Measurements from ENCODE around the gene FGD2. TPM values are rescaled to one million over a fixed set of nuclear protein-coding genes. Genes with fewer than 3 reads are reported as not detected.

FGD2 gene
- total and polyA plus RNA-seq, 8 donors, result 0.98 to 13.2 (median 2.8) TPM

DNA sequence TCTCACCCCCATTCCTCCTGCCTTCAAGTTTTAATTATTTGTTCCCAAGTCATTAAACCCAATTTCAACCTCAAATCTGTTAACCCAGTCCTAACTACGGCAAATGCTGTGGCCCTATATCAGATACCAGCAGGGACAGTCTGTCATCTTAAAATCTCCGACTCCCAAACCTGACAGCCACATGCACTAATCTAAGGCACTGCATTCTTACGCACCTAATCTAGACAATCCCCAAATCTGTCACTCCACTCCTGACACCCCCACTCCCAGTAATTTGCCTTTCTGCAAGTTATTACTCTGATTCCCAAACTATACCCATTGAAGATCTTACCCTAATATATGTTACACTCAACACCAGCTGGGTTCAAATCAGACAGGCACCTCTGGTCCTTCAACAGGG, 21.9 kb upstream of the FGD2 start:
- FAIRE-seq, result no peak

GRCh38 chr6:36984581-36985416, 20.7 kb upstream of the FGD2 start:
- Histone ChIP-seq H3K9me3 (no peaks in the 10 kb centered on the region), H3K4me1 (peaks cover 9 to 36% (median 16%) of the 10 kb centered on the region in 3 donors), H3K27ac (peak overlapping the region in 2 of 4 donors; percentile 98 to 99), H3K36me3 (no peaks in the 10 kb centered on the region), H3K27me3 (no peaks in the 10 kb centered on the region), H3K4me3 (peak overlapping the region; percentile 68 to 99 (median 98))
- DNase-seq, result peak in 4 of 6 donors; percentile 41 to 61 (median 52)
- peak in 1 of 4 donors; percentile 11 for ATAC-seq
- FAIRE-seq, result no peak
- TF ChIP-seq, protein P1, sequence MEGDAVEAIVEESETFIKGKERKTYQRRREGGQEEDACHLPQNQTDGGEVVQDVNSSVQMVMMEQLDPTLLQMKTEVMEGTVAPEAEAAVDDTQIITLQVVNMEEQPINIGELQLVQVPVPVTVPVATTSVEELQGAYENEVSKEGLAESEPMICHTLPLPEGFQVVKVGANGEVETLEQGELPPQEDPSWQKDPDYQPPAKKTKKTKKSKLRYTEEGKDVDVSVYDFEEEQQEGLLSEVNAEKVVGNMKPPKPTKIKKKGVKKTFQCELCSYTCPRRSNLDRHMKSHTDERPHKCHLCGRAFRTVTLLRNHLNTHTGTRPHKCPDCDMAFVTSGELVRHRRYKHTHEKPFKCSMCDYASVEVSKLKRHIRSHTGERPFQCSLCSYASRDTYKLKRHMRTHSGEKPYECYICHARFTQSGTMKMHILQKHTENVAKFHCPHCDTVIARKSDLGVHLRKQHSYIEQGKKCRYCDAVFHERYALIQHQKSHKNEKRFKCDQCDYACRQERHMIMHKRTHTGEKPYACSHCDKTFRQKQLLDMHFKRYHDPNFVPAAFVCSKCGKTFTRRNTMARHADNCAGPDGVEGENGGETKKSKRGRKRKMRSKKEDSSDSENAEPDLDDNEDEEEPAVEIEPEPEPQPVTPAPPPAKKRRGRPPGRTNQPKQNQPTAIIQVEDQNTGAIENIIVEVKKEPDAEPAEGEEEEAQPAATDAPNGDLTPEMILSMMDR (IDR thresholded peaks at IDR 0.05), result no peak
- 6% methylated on average over 19 of the region's 19 CpGs for WGBS, 2 donors
- intact Hi-C loops (cut with DNase I), result no loop called here

More for the DNA sequence above, 21.9 kb upstream of the FGD2 start:
- TF ChIP-seq, protein P1 (IDR thresholded peaks at IDR 0.05), result no peak
- 82 to 83% methylated on average over 3 of the region's 3 CpGs for WGBS, 2 donors
- H3K4me1 ChIP-seq, result peaks cover 9 to 42% (median 20%) of the 10 kb centered on the region in 3 donors
- H3K27me3 ChIP-seq, result no peaks in the 10 kb centered on the region
- H3K9me3 ChIP-seq, result no peaks in the 10 kb centered on the region
- intact Hi-C loops (cut with DNase I), result no loop called here
- DNase-seq (no peak), ATAC-seq (no peak)
- H3K36me3 ChIP-seq, result no peaks in the 10 kb centered on the region
- H3K4me3 ChIP-seq, result no peak overlapping the region
- no peak overlapping the region for H3K27ac ChIP-seq

- DNase-seq (peak in 1 of 6 donors; percentile 44), FAIRE-seq (no peak), ATAC-seq (no peak)
- intact Hi-C loops (cut with DNase I), result no loop called here
- Histone ChIP-seq H3K4me1 (peaks cover 9 to 29% (median 10%) of the 10 kb centered on the region in 3 donors), H3K9me3 (no peaks in the 10 kb centered on the region), H3K36me3 (no peaks in the 10 kb centered on the region), H3K4me3 (peak overlapping the region; percentile 68 to 99 (median 98)), H3K27me3 (no peaks in the 10 kb centered on the region), H3K27ac (peak overlapping the region; percentile 94 to 99 (median 96))
- TF ChIP-seq, protein P1 (IDR thresholded peaks at IDR 0.05), result no peak
- WGBS, 2 donors, result 0 to 1% methylated on average over 15 of the region's 15 CpGs
These were observed 20.0 kb upstream of the FGD2 start for GRCh38 chr6:36985417-36985807.

DNA sequence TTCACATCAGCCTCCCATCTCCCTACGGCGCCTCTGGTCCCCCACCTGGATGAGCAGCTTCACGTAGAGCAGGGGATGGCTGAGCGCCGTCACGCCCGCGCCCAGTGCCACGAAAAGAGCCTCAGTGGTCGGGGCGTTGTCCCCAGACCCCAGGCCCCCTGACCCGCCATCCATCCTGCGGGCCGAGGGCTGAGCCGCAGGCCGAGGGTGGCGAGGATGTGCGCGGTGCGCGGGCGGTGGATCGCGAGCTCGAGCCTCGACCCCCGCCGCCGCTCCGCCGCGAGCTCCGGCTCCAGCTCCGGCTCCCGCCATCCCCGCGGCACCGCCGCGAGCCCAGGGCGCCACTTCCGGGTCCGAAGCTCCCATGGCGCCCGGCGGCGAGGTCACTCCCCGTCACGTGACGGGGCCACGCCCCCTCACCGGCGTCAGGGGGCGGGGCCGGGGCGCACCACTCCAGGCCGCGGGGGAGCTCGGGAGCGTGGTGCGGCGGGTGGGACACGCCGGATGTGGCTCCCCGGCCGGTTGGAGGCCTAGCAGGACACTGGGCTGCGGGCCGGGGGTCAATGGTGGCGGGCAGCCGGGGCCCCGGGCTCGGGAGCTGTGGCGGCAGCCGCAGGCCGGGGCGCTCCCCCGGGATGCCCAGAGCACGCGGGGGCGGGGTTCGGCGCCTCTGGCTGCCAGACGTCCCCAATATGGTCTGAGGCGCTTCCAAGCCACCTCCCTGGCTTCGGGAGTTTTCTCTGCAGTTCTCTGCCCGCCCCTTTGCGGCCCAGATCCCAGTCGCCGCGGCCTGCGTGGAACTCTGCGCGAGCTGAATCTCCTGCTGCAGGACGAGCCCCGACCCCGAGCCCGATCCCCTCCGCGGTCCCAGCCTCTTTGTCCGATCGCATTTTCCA, 19.4 kb upstream of the FGD2 start, which contains the start of gene MTCH1:
MTCH1 (minus strand) TSS at position 389 of the 896 bp plus-strand sequence; CDS start at position 366, 23 bp downstream.
- H3K9me3 ChIP-seq, result no peaks in the 10 kb centered on the region
- no peaks in the 10 kb centered on the region for H3K27me3 ChIP-seq
- ATAC-seq, result peak; percentile 91 to 95 (median 94)
- peak within 1 kb of the TSS; percentile 68 to 99 (median 98) for H3K4me3 ChIP-seq
- H3K36me3 ChIP-seq, result no peaks in the 10 kb centered on the region
- peak; percentile 89 to 97 (median 91) for DNase-seq
- intact Hi-C loops (cut with DNase I), result no loop called here
- H3K27ac ChIP-seq, result peak within 1 kb of the TSS; percentile 94 to 99 (median 96)
- 0 to 1% methylated on average over 68 to 101 of the region's 101 CpGs for WGBS, 2 donors
- H3K4me1 ChIP-seq, result peaks cover 4 to 29% (median 9%) of the 10 kb centered on the region in 3 donors
- no peak for FAIRE-seq
- TF ChIP-seq, protein P1 (IDR thresholded peaks at IDR 0.05), result no peak
